HepG2 (cell line): ENCODE results near the gene ATG4B. TPM values are rescaled to one million over a fixed set of nuclear protein-coding genes. Genes with fewer than 3 reads are reported as not detected.

Source experiments
- ASH2L ChIP-seq: fragments of 300-600, 200-600 bp; sonication (generic); IDR thresholded peaks from 2 replicates; pipeline ENCODE4 v1.7.0; 2017; ENCODE audit warnings: low read depth, mild to moderate bottlenecking, moderate library complexity, mixed read lengths, low read length; ENCODE audit not compliant: insufficient read length
- BATF2 ChIP-seq: sonication (generic); formaldehyde crosslinking; IDR thresholded peaks from 2 replicates; pipeline ENCODE4 v1.8.0; 2022; ENCODE audit warnings: mild to moderate bottlenecking, missing genetic modification reagents, moderate library complexity
- BCL6 ChIP-seq: IDR thresholded peaks from 2 replicates; pipeline ENCODE4 v1.6.1; 2016; ENCODE audit warnings: missing genetic modification reagents, missing compliant biosample characterization
- FOXJ3 ChIP-seq: sonication (generic); formaldehyde crosslinking; IDR thresholded peaks from 2 replicates; pipeline ENCODE4 v1.4.0; 2020; ENCODE audit warnings: missing genetic modification reagents, mild to moderate bottlenecking, borderline replicate concordance
- FOXK2 ChIP-seq: fragments of 450-650 bp; IDR thresholded peaks from 2 replicates; pipeline ENCODE4 v1.6.1; 2016
- GATAD1 ChIP-seq: IDR thresholded peaks from 2 replicates; pipeline ENCODE4 v1.6.1; 2016; ENCODE audit warnings: missing genetic modification reagents, missing compliant biosample characterization
- IKZF1 ChIP-seq: fragments of 450-650 bp; IDR thresholded peaks from 2 replicates; pipeline ENCODE4 v1.7.1; 2016
- KLF15 ChIP-seq: sonication (generic); formaldehyde crosslinking; IDR thresholded peaks from 2 replicates; pipeline ENCODE4 v1.8.1; 2023; ENCODE audit warnings: borderline replicate concordance, mild to moderate bottlenecking, inconsistent platforms, missing genetic modification reagents, mixed read lengths
- KLF16 ChIP-seq, 2 experiments: sonication (generic) in 1 of 2; formaldehyde crosslinking in 1 of 2; IDR thresholded peaks; 2 replicates each; pipeline versions ENCODE4 v1.6.1 to v1.8.0; 2016 to 2023; ENCODE audit warnings: missing genetic modification reagents in 2 of 2, missing compliant biosample characterization in 1 of 2
- KLF9 ChIP-seq: IDR thresholded peaks from 2 replicates; pipeline ENCODE4 v1.6.1; 2016; ENCODE audit warnings: low read depth
- KMT2A ChIP-seq: sonication (generic); formaldehyde crosslinking; IDR thresholded peaks from 2 replicates; pipeline ENCODE4 v1.4.0; 2020; ENCODE audit warnings: missing genetic modification reagents
- NFYC ChIP-seq: IDR thresholded peaks from 2 replicates; pipeline ENCODE4 v1.6.1; 2016; ENCODE audit warnings: missing genetic modification reagents, missing compliant biosample characterization
- SPEN ChIP-seq: sonication (generic); formaldehyde crosslinking; IDR thresholded peaks from 2 replicates; pipeline ENCODE4 v1.5.1; 2020; ENCODE audit warnings: low read depth, mild to moderate bottlenecking, missing genetic modification reagents
- SRY ChIP-seq: sonication (generic); formaldehyde crosslinking; IDR thresholded peaks from 2 replicates; pipeline ENCODE4 v1.8.0; 2022; ENCODE audit warnings: mild to moderate bottlenecking, missing genetic modification reagents
- SSRP1 ChIP-seq: IDR thresholded peaks from 2 replicates; pipeline ENCODE4 v1.6.1; 2016; ENCODE audit warnings: control low read depth
- XRCC5 ChIP-seq: fragments of 200-400 bp; formaldehyde crosslinking; optimal IDR thresholded peaks from 2 replicates; pipeline ENCODE3; 2017; ENCODE audit warnings: mild to moderate bottlenecking, low read length
- YY1 ChIP-seq: IDR thresholded peaks from 2 replicates; pipeline ENCODE4 v1.6.1; 2011; ENCODE audit warnings: low read length, low read depth, moderate library complexity, mild to moderate bottlenecking; ENCODE audit not compliant: insufficient read depth, insufficient replicate concordance
- ZMAT3 ChIP-seq: sonication (generic); formaldehyde crosslinking; conservative IDR thresholded peaks from 2 replicates; pipeline ENCODE4 v1.7.0; 2021; ENCODE audit warnings: missing genetic modification reagents
- ZNF225 ChIP-seq: sonication (generic); formaldehyde crosslinking; IDR thresholded peaks from 2 replicates; pipeline ENCODE4 v1.4.0; 2020; ENCODE audit warnings: mild to moderate bottlenecking, missing genetic modification reagents
- ZNF274 ChIP-seq: sonication (generic); formaldehyde crosslinking; IDR thresholded peaks from 2 replicates; pipeline ENCODE4 v1.5.1; 2020; ENCODE audit warnings: mild to moderate bottlenecking, missing genetic modification reagents
- ZNF329 ChIP-seq: sonication (generic); formaldehyde crosslinking; IDR thresholded peaks from 2 replicates; pipeline ENCODE4 v1.9.0; 2021; ENCODE audit warnings: low read depth, mild to moderate bottlenecking, missing genetic modification reagents
- ZNF34 ChIP-seq: sonication (generic); formaldehyde crosslinking; IDR thresholded peaks from 2 replicates; pipeline ENCODE4 v1.4.0; 2020; ENCODE audit warnings: mild to moderate bottlenecking, missing genetic modification reagents, borderline replicate concordance
- ZNF367 ChIP-seq: sonication (generic); formaldehyde crosslinking; IDR thresholded peaks from 2 replicates; pipeline ENCODE4 v1.4.0; 2020; ENCODE audit warnings: missing genetic modification reagents, borderline replicate concordance
- ZNF431 ChIP-seq: sonication (generic); formaldehyde crosslinking; IDR thresholded peaks from 2 replicates; pipeline ENCODE4 v1.9.0; 2022; ENCODE audit warnings: missing genetic modification reagents, low read depth, mild to moderate bottlenecking, borderline replicate concordance
- ZNF605 ChIP-seq: sonication (generic); formaldehyde crosslinking; IDR thresholded peaks from 2 replicates; pipeline ENCODE4 v1.8.0; 2022; ENCODE audit warnings: mild to moderate bottlenecking, missing genetic modification reagents
- ZNF614 ChIP-seq: IDR thresholded peaks from 2 replicates; pipeline ENCODE4 v1.6.1; 2018; ENCODE audit warnings: missing biosample characterization, missing genetic modification reagents, inconsistent platforms, borderline replicate concordance
- ZNF75D ChIP-seq: sonication (generic); formaldehyde crosslinking; IDR thresholded peaks from 2 replicates; pipeline ENCODE4 v1.8.1; 2023; ENCODE audit warnings: missing genetic modification reagents, mild to moderate bottlenecking, borderline replicate concordance
- ZNF891 ChIP-seq: sonication (generic); formaldehyde crosslinking; IDR thresholded peaks from 2 replicates; pipeline ENCODE4 v1.5.0; 2020; ENCODE audit warnings: mild to moderate bottlenecking, missing genetic modification reagents
- polyA plus RNA-seq, 8 experiments: library from polyadenylated mRNA; depleted of rRNA in 3 of 8; stranded (reverse) in 7 of 8; unstranded in 1 of 8; fragments of >200 nt; fragmentation: Illumina TruSeq in 4 of 8; extraction: Trizol in 4 of 8; gene quantifications; 2 replicates each; pipeline versions ENCODE4 v1.2.1 to v1.2.3, GENCODE V29; 2011 to 2016; ENCODE audit warnings: low read depth in 4 of 8, missing spikeins in 1 of 8, mixed read lengths in 1 of 8; ENCODE audit not compliant: insufficient read depth in 1 of 8
- total RNA-seq, 5 experiments: library from RNA; depleted of rRNA; stranded (reverse); fragments of >200 nt; fragmentation: Illumina TruSeq; extraction: Trizol; gene quantifications; 2 replicates each; pipeline ENCODE4 v1.2.3, GENCODE V29; 2016; ENCODE audit warnings: low read depth in 1 of 5
- TF ChIP-seq, protein P1 (sequence below): sonication (generic); formaldehyde crosslinking; IDR thresholded peaks from 2 replicates; pipeline ENCODE4 v1.4.0; 2020; ENCODE audit warnings: missing genetic modification reagents, mild to moderate bottlenecking, borderline replicate concordance
- TF ChIP-seq, protein P2 (sequence below): sonication (generic); formaldehyde crosslinking; IDR thresholded peaks from 2 replicates; pipeline ENCODE4 v1.9.0; 2022; ENCODE audit warnings: low read depth, missing genetic modification reagents

ATG4B gene
- total and polyA plus RNA-seq, 2 of the 13 experiments (the other 11 are each of a cell fraction or from before 2014, with no cell fraction given), result 95.5 to 239 TPM

- TF ChIP-seq ZMAT3 (CRISPR knock-in tag) (peak; percentile 68; the same call in 1 of the 2 replicates), ZNF605 (CRISPR knock-in tag) (peak; percentile 67), ZNF75D (no peak), ZNF225 (peak; percentile 37; the same call in 1 of the 2 replicates), ZNF367 (no peak), ASH2L (peak; percentile 63), KLF16 (CRISPR knock-in tag; IDR thresholded peaks at IDR 0.05) (peak in 1 of 2 experiments; percentile 53; a peak in 1 of 4 replicates), ZNF34 (CRISPR knock-in tag) (no peak), SPEN (CRISPR knock-in tag) (peak; percentile 94), SRY (CRISPR knock-in tag) (peak; percentile 63; the same call in 1 of the 2 replicates), BATF2 (no peak; the same call in 1 of the 2 replicates), KLF15 (CRISPR knock-in tag) (no peak), XRCC5 (peak; percentile 82), SSRP1 (CRISPR knock-in tag) (no peak), KMT2A (peak; percentile 84), FOXJ3 (no peak), FOXK2 (no peak), IKZF1 (no peak), ZNF614 (CRISPR knock-in tag) (peak; percentile 87), KLF9 (CRISPR knock-in tag) (no peak), GATAD1 (CRISPR knock-in tag) (peak; percentile 69), ZNF329 (CRISPR knock-in tag) (no peak), ZNF431 (CRISPR knock-in tag) (0 out of 2 replicates have a peak, but pooled peaks have one; percentile 17), YY1 (peak; percentile 43), BCL6 (CRISPR knock-in tag) (peak; percentile 38; the same call in 1 of the 2 replicates), NFYC (CRISPR knock-in tag) (no peak), ZNF891 (CRISPR knock-in tag) (0 out of 2 replicates have a peak, but pooled peaks have one; percentile 60), ZNF274 (CRISPR knock-in tag) (no peak; the same call in 1 of the 2 replicates)
- TF ChIP-seq, protein P1, sequence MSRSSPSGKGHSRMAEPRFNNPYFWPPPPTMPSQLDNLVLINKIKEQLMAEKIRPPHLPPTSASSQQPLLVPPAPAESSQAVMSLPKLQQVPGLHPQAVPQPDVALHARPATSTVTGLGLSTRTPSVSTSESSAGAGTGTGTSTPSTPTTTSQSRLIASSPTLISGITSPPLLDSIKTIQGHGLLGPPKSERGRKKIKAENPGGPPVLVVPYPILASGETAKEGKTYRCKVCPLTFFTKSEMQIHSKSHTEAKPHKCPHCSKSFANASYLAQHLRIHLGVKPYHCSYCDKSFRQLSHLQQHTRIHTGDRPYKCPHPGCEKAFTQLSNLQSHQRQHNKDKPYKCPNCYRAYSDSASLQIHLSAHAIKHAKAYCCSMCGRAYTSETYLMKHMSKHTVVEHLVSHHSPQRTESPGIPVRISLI (CRISPR knock-in tag), result peak; percentile 16; the same call in 1 of the 2 replicates
- TF ChIP-seq, protein P2, sequence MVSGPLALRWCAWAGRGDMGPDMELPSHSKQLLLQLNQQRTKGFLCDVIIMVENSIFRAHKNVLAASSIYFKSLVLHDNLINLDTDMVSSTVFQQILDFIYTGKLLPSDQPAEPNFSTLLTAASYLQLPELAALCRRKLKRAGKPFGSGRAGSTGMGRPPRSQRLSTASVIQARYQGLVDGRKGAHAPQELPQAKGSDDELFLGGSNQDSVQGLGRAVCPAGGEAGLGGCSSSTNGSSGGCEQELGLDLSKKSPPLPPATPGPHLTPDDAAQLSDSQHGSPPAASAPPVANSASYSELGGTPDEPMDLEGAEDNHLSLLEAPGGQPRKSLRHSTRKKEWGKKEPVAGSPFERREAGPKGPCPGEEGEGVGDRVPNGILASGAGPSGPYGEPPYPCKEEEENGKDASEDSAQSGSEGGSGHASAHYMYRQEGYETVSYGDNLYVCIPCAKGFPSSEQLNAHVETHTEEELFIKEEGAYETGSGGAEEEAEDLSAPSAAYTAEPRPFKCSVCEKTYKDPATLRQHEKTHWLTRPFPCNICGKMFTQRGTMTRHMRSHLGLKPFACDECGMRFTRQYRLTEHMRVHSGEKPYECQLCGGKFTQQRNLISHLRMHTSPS (CRISPR knock-in tag), result peak; percentile 83; the same call in 1 of the 2 replicates
Measured at GRCh38 chr2:241653210-241653750, 15.8 kb downstream of the ATG4B start (continued).
